Activated T-helper 9 cell treated with anti-CD3 and anti-CD28 coated beads, Interleukin-2, amount 50 U/mL, for 16 hours (primary cell): ENCODE measurements around the gene PRPF19.

Experiments
- DNase-seq: peaks from one replicate; pipeline ENCODE4 v3.0.0-alpha.2; 2020; ENCODE audit warnings: low read depth

PRPF19 gene

GRCh38 chr11:60873533-60873932 lies 32.9 kb downstream of the PRPF19 start:
- DNase-seq = no peak

DNA sequence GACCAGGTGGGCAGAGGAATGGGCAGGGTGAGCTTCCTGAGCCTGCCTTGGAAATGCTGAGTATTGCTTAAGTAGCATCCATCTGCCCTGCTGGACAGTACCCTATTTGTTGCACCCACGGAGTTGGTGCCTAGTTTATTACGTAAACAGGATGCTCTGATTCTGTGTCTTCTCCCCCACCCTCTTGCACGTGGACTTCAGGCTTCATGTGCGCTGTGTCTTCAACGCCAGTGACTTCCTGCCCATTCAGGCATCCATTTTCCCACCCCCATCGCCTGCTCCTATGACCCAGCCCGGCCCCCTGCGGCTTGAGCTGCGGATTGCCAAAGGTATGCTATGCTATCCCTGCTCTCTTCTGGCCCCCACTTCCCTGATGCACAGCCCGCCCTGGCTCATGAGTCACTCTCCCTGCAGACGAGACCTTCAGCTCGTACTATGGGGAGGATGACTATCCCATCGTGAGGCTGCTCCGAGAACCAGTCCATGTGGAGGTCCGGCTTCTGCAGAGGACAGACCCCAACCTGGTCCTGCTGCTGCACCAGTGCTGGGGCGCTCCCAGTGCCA lies 33.3 kb downstream of the PRPF19 start:
- no peak for DNase-seq

- DNase-seq = no peak
Measured at GRCh38 chr11:60872124-60872960, 34.0 kb downstream of the PRPF19 start.

- DNase-seq = no peak
Measured at GRCh38 chr11:60871378-60872061, 34.9 kb downstream of the PRPF19 start.

GRCh38 chr11:60870733-60871377 lies 35.5 kb downstream of the PRPF19 start:
- DNase-seq = no peak

GRCh38 chr11:60870276-60870675 lies 36.1 kb downstream of the PRPF19 start:
- no peak for DNase-seq

DNA sequence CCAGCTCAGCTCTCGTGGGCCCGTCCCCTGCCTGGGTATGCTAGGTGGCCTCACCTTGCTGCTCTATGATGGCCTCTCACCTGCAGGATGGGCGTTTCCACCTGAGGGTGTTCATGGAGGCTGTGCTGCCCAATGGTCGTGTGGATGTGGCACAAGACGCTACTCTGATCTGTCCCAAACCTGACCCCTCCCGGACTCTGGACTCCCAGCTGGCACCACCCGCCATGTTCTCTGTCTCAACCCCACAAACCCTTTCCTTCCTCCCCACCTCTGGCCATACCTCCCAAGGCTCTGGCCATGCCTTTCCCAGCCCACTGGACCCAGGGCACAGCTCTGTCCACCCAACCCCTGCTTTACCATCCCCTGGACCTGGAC lies 36.9 kb downstream of the PRPF19 start:
- DNase-seq = no peak

GRCh38 chr11:60868682-60869450 lies 37.5 kb downstream of the PRPF19 start:
- no peak for DNase-seq

DNA sequence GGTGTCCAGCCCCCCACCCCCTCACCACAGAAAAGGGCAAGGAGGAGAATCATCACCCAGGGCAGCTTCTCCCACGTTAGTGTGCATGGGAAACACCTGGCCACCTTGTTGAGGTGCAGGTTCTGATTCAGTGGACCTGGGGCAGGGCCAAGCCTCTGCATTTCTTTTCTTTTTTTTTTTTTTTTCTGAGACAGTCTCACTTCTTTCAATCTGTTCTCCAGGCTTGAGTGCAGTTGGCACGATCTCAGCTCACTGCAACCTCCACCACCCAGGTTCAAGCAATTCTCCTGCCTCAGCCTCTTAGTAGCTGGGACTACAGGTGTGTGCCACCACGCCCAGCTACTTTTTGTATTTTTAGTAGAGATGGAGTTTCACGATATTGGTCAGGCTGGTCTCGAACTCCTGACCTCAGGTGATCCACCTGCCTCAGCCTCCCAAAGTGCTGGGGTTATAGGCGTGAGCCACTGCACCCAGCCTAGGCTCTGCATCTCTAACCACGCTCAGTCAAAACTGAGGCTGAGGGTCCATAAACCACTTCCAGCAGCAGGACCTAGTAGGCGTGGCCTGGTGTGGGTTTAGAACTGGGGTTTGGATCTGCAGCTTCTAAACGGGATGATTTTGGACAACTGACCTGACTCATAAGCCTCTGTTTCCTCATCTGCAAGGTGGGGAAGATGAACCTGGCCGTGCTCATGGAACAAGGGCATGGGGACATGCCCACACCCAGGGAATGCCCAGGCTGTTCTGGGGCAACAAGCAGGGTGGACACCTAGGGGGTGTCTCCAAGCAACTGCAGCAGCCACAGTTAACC lies 38.3 kb downstream of the PRPF19 start:
- no peak for DNase-seq

DNA sequence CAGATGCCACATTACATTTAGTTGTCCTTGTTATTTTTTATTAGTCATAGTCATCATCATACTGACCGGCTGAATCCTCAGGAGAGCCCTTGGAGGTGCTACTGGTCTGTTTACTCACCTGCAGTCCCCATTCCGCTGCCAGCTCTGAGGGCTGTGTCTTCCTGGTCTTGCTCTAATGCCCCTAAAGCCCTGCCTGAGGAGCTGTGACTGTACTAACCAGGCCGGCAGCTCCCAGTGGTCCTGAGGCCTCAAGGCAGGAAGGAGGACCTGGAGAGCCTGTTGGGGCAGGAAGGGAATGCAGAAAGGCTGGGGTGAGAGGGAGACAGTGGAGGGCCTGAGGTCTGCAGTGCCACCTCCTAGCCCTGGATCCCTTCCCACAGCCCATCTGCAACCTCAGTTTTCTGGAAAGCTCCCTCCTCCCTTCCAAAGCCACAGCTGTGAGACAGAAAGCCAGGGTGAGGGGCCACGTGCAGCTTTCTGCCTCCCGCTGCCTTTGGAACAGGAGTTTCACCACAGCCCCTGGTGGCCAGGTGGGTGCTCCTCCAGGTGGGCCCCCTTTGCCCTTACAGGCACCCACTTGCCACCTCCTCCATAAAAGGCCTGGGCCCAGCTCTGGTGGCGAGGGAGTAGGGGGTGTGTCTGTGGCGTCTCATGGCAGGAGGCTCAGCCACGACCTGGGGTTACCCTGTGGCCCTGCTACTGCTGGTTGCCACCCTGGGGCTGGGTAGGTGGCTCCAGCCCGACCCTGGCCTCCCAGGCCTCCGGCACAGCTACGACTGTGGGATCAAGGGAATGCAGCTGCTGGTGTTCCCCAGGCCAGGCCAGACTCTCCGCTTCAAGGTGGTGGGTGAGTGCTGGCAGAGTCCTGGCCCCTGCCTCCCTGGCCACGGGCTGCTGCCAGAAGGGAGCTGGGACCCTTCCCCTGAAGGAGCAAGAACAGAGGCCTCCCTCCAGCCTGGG lies 39.2 kb downstream of the PRPF19 start, which contains the start of gene ZP1:
Gene ZP1, plus strand, starts transcription at position 632 of the 960 bp plus-strand sequence. Its CDS starts 20 bp downstream, at position 652.
- DNase-seq = no peak

- no peak for DNase-seq
Measured at GRCh38 chr11:60864856-60865513, 41.4 kb downstream of the PRPF19 start.

- no peak for DNase-seq
Measured at GRCh38 chr11:60863550-60864521, 42.5 kb downstream of the PRPF19 start.

DNA sequence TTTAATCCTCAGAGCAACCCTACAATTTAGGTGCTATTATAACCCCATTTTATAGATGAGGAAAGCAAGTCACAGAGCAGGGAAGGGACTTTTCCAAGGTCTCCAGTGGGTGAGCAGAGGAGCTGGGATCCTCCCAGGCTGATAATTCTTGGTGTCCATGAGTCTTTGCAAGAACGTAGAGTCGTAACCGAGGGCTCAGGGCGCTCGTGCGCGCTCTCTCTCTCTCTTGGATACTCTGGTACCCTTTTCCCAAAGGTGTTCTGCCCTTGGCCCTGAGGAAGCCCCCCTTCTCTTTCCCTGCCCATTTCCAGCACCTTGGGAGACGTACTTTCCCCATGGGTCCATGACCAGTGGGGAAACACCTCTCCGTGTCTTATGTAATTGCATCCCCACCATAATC lies 44.2 kb downstream of the PRPF19 start:
- no peak for DNase-seq

DNA sequence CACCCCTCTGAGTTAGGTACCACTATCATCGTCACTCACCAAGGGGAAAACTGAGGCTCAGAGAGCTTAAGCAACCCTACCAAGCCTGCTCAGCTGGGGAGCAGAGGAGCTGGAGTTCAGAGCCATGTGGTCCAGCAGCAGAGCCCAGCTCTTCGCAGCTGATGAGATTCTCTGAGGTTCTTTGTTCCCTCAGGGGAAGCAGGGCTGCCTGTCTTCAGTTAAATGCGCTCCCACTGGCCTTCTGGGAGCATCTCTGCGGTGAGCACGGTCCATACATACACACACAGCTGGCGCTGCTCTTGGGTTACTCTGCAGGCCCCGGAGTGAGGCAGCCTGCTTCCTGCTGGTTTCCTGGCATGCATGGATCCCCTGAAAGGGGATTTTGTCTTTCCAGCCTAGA lies 45.4 kb downstream of the PRPF19 start:
- DNase-seq = no peak

DNA sequence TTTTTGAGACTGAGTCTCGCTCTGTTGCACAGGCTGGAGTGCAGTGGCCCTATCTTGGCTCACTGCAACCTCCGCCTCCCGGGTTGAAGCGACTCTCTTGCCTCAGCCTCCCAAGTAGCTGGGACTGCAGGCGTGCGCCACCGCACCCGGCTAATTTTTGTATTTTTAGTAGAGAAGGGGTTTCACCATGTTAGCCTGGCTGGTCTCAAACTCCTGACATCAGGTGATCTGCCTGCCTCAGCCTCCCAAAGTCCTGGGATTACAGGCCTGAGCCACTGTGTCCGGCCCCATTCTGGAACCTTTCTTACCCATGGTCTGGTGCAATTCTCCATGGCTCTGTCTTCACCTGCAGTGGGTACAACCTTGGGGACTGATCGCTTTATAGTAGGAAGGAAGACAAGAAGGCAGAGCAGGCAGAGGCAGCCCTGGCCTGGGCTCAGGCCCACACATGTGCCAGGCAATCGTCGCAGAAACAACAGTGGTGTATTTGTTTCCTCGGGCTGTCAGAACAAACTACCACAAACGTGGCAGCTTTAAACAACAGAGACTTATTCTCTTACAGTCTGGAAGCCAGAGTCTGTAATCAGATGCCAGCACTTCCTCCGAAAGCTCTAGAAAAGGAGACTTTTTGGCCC lies 46.7 kb downstream of the PRPF19 start:
- no peak for DNase-seq

DNA sequence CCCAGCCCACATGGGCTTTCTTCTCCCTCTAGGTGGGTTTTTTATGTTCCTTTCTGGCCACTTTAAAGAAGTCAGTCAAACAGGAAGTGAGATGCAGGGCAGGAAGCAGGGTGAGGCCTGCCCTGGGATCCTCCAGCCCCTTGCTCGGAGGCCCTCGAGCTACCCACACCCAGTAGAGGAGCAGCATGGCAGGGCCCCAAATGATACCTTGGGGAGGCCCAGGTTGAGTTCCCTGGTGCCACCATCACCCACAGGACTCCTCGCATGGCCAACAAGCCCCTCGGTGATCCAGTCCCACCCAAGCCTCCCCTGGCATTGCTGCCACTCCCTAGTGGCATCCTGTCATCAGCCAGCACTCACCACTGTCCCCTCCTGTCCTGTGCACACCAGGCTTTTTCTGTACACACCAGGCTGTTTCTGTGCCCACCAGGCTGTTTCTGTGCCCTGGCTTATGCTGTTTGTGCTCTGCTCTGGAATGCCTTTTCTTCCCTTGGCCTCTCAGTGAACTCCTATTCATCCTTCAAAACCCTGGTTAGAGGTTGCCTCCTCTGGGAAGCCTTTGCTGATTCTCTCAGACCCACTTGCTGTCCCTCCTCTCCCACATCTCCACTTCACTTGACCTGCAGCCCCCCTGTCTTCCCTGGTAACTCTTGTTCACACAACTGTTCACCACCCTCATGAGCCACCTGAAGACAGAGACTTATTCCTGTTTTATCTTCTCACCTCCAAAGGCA lies 47.5 kb downstream of the PRPF19 start:
- no peak for DNase-seq

GRCh38 chr11:60858236-60858635 lies 48.1 kb downstream of the PRPF19 start:
- no peak for DNase-seq
